HG03432 (cell line): Measurements from ENCODE around the gene MRPL23.

Experiments
- ATAC-seq: cut with Tn5 transposase; IDR thresholded peaks from one replicate; pipeline ENCODE4 v1.9.1; 2021; ENCODE audit warnings: mild to moderate bottlenecking, moderate library complexity; ENCODE audit not compliant: unreplicated experiment

MRPL23 gene

DNA sequence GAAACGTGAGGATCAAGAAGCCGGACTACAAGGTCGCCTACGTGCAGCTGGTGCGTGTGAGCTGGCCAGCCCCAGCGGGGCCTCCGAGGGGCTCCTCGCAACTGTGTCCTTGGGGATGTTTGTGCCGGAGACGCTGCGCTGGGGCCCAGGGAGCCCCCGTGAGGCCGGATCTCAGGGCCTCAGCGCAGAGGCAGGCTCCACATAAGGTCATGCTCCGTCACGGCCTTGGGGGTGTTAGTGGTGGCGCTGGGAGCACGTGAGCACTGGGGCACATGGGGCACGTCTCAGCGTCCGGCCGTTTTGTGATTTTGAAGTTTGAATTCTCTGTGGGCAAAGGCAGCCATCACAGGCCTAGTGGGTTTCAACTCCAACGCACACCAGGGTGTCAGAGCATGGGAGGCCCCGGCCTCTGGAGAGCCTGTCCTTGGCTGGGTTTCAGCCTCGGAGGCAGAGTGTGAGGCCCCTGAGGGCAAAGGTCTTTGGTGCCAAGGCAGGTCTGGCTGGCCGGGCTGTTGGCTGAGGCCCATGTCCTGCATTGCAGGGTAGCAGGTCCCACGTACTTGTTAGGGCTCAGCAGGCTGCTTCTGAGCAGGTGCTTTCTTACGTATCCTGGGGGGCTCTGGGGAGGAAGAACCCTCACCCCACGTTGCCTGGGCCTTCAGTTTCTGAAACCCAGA is 5.8 kb downstream of the MRPL23 start:
- ATAC-seq: no peak

DNA sequence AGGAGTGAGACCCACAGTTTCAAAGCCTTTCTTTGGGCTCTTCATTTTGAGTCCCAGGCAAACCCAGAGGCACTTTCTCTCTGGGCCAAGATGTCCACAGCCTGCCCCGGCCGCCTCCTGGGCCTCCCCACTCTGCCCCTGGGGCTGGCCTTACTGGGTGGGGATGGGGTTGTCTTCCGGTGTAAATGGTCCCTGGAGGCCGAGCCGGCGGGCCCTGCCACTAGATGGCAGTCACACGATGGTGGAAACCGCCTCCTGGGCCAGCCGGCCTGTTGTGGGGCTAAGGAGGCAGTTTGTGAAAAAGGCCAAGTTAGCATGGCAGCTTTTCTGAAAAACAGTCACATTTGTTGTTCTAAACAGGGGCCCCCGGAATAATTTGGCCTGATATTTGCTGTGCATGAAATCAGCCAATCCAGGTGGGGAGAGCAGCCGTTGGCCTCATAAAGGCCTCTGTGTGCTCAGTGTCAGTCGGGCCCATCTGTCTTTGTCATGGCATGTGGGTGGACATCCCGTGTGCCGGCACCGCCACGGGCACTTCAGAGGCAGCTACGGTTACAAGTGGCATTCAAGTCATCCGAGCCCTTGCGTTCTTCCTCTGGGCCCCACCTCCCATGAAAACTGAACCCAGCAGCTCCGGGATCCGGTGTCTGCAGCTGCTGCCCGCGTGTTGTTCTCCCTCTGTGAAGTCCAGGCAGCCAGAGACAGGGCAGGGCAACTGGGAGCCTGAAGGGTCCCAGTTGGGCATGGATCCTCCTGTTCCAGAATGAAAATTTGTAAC is 6.5 kb downstream of the MRPL23 start:
- no peak for ATAC-seq

DNA sequence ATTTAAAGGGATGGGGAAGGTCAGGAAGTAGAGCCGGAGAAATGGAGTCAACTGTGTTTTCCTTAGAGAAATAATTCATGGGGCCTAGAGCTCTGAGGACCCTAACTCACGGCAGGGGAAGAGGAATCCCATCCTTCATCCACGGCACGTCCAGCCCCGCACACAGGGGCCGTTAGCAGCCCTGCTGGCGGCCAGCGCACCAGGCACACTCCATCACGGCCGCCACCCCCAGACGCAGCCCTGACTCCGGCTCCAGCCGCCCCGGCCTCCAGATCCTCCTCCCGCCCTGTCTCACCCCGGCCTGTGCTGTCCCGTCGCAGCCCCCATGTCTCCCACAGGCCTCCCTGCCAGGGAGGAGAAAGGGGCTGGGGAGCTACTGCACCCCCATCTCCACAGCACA is 11.2 kb downstream of the MRPL23 start:
- ATAC-seq: no peak

DNA sequence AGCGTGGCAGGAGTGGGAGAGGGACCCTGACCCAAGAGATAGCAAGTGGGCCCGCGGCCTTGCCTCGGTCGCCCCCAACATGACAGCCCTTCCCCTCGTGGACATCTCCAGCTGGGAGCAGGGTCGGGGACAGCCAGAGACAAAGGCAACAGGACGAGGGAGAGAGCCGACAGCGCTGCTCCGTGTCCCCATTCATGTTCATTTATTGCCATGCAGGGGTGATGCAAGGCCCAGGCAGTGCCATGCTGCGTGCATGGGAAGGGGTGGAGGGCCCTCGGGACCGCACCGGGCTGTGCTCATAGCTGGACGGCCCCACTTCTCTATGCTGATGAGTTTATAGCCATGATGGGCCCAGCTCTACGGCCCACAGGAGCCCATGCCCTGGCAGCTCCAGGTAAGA is 12.7 kb downstream of the MRPL23 start:
- ATAC-seq: no peak

DNA sequence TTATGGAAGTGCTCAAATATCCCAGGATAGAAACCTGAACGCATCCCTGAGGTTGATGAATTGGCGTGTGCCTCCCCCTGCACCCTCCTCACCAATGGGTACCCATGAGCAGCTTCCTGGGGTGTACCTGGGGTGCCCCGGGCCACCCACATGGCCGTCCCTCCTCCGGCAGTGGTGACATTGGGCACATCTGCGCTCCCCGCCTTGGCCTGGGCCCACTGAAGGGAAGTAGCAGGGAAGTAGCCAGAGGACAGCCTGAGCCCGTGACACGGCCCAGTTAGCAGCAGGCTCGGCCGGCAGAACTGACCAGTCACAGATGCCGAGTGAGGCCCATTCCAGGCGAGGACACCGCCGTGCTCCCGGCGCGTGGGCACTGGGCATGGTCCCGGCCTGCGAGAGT is 16.7 kb downstream of the MRPL23 start:
- ATAC-seq: no peak

DNA sequence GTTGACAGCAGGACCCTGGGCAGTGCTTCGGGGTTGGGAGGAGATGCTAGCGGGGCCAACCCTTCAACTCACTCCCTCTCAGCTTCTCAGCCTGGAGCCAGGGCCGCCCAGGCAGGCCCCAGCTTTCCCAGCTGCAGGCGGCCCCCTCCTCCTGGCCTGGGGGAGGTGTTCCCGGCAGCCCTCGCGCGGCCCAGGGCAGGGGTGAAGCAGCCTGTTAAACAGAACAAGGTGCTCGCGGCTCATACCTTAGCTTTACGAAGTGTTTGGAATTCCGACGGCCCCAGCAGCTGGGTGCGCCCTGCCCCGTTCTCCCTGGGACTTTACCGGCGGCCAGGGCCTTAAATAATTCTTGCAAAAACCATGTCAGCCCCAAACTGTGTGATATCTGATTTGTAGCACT is 17.2 kb downstream of the MRPL23 start:
- ATAC-seq: no peak

DNA sequence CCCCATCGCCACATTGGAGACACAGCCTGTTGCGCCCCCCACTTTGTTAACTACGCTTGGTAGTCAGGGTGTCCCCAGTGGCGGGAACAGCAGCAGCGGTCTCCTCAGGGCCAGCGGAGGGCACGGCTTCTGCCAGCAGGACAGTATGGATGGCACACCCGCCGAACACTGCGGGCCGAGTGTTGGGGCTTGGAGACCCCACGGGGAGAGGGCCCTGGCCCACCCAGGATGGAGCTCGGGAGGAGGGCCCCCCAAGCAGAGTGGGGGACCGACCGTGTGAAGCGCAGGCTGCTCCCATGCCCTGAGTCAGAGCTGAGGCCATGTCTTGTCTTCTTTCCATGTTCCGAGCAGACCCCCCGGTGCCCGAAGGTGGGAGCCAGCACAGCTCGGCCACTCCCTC is 17.8 kb downstream of the MRPL23 start:
- ATAC-seq: no peak

DNA sequence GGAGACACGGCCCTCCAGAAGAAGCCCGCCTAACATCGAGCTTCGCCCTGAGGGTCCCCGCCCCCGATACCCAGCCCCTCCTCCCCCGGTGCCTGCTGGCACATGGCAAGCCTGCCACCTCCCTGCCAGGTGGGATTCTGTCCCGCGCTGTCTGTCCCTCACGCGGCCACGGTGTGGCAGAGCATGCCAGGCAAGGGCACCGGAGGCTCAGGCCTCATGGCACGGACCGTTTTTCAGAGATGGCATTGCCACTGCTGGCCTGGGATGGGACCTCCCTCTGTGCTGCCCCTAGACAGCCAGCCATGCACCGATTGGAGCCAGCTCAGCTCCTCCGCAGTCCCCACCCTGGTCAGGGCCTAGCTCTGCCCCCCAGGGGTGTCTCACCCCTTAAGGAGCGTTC is 19.4 kb downstream of the MRPL23 start:
- ATAC-seq: no peak

DNA sequence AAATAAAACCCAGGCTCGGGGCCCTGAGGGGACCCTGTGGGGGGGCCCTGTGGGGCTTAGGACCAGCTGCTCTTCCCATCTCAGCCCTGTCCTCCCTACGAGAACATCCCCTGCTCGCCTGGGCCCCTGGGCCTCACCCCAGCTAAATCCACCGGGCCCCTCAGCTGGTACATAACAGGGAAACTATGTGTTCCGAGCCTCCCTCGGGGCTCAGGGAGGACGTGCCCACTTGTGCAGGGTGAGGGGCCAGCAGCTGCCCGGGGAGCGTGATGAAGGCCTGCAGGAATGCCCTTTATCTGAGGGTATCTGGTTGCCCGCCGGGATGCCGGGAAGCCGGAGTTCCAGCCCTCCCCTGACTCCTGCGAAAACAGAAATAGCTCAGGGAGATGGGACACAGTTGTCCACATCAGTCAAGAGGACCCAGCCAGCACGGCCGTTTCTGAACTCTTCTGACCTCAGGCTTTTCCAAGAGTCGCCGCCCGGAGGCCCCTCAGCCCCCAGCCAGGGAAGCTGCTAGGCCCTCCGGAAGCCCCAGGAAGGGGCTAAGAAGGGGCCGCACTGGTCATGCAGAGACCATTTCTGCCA is 20.6 kb downstream of the MRPL23 start:
- ATAC-seq: no peak

DNA sequence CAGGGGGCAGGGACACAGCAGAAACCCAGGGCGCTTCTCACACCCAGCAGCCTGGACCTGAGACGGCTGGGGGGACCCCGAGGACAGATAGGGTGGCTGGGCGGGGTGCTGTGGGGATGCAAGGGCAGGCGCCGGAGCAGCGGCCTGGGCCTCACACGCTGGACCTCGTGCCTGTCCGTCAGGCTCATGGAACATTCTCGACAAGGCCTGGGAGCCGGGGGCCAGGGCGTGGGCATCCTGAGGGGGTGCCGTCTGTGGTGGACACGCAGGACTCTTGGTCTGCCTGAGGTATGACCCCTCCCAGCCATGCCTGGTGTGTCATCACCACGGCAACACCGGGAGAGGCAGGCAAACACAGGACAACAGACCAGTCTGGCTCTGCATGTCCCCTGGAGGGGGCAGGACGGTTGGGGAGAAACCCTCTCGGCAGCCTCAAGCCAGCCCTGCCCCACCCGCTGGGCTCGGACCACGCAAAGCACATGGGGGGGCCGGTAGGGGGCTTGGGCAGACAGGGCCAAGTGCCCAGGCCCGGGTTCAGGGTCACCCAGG is 21.4 kb downstream of the MRPL23 start:
- no peak for ATAC-seq

DNA sequence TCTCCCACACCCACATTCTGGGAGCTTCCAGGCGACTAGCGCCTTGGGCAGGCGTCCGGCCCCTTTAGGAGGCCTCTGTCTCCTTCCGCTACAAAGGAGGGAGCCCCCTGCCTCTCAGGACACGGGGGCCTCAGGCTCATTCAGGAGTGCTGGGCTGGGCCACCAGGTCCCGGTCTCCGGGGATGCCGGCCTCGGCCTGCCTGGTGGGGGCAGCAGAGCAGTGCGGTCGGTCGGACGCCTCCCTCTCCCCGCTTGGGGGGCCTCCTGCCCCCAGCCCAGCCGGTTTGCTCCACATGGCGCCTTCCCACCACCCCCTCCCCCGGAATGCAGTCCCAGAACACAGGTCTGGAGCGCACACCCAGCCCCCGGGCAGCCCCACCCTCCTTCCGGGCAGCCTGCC is 21.9 kb downstream of the MRPL23 start:
- no peak for ATAC-seq

DNA sequence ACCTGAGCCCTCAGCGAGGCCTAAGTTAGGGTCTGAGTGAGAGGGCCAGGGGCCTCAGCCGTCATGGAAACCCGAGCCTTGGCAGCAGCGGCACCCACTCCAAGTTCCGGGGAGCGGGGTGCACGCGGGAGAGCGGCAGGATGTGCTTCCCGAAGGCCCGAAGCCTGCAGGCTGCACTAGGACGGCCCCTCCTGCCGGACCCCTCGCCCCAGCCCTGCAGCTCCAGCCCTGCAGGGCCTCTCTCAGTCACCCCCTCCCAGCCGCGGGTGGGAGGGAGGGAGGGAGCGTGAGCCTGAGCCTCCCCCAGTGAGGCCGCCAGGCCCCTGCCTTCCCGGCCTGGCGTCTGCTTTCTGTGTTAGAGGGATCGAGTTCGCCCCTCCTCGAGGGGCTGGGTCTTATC is 22.6 kb downstream of the MRPL23 start:
- ATAC-seq: no peak

DNA sequence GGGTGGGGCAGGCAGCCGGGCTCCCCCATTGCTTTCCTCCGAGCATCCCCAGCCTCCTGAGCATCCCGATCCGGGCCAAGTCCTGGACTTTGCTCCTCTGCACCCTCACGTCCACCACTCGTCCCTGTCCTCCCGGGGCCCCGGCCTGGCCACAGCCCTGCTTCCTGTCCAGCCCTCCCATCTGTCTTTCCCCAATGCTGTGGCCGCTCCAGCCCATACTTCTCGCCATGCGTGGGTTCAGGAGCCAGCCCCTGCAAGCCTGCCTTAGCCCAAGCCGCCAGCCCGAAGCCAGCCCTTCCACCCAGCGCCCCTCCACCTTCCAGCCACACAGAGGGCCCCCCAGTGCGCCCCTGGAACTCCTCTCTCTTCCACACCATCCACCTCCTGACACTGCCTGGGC is 23.8 kb downstream of the MRPL23 start:
- ATAC-seq: no peak

DNA sequence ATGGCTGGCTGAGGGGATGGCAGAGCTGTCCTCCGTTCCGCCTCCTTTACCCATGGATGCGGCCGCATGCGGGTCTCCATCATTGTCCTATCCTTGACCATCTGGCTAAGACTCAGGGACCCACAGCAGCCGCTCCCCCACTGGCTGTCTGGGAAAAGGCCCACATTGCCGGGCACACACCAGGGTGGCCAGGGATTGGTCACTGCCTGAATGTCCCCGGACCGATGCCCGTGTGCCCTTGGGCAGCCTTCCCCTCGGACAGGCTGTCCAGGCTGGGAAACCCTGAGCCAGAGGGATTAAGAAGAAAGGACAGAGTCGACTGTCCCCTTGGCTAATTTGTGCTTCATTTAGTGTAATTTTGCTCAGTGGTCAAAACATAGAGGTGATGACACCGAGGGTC is 28.1 kb downstream of the MRPL23 start:
- no peak for ATAC-seq

DNA sequence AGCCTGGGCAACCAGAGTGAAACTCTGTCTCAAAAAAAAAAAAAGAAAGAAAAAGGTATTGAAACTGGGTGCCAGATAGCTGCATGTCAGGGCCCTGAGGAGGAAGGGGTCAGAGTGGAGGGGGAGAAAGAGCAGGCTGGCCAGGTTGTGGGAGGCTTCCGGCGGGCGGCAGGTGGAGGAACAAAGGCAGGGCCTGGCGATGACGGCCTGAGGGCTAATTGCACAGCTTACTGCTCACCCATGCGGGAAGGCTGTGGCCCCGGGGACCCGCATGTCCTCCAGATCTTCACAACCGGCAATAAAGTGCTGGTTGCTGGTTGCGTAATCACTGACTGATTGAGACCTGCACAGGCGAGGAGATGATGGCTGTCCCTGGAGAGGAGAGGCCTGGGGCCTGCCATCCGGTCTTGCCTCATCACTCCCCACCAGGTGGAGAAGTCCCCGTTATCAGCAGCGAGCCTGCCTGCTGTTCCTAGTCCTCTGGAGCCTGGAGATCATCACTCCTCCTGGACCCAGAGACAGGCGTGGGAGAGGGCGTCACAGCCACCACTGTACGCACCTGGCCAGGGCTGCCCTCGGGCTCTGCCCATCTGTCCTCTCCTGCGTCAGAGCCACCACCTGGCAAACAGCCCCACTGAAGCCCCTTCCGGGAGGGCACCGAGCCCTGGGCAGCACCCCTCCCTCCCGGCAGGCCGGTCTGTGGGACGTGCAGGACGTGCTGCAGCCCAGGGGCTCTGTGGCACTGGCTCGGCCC is 31.8 kb downstream of the MRPL23 start:
- no peak for ATAC-seq

DNA sequence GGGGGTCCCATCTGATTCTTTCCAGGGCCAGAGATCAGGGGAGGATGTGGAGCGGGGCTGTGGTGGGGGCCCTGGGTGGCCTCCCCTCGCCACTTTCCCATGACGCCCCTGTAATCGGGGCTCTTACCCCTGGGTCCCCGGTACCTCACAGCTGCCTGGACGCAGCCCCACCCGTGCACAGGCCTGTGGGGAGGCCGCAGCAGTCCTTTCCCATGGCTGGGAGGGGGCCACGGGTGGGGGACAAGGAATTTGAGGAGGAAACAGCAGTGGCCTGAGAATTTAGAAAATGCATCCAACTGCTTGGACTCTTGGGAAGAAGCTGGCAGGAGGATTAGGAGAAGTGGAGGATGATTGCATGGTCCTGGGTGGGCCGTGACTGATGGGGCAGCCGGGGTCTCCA is 32.5 kb downstream of the MRPL23 start:
- ATAC-seq: no peak

DNA sequence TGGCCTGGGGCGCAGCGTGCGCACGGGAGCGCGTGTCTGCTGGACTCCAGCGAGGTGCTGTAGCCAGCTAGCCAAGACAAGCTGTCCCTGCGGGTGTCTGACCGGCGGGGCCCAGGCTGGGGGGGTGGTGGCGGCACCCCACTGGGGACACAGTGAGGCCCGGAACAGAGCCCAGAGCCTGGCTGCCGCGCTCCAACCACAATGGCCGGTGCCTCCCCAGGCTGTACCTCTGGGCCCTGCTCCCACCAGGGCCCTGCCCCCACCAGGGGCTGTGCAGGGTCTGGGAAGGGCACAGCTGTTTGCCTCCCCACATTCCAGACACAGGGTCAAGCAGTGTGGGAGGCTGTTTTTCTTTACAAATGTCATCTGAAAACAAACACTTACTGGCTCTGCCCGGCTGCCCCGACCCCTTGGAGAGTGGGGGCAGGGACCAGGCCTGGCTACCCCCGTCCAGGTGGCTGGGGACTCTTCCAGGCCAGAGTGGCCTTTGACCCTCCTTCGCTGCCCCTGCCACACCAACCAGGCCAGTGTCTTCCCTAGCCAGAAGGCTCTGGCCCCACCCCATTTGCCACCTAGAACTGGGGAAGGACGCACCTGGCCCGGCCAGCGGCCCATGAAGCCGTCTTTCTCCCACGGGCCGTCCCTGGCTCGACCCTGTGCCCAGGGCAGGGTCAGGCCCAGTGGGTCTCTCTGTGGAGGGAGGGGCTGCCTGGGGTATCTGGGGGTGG is 35.9 kb downstream of the MRPL23 start:
- no peak for ATAC-seq

DNA sequence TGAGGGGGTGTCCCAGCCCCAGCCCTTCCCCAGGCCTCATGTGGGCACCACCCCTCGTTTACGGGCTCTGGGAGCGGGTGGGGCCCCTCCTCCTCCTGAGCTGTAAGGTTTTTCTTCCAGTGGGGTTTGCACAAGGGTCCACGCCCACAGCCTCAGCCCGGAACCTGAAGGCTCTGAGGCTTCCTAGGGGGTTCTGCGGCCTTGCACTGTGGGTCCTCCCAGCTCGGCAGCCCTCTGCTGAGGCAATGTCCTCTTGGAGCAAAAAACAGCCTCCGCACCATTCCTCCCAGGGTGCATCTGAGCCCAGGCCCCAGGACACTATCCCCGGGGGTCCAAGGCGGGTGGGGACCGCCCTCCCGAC is 36.4 kb downstream of the MRPL23 start:
- ATAC-seq: no peak

DNA sequence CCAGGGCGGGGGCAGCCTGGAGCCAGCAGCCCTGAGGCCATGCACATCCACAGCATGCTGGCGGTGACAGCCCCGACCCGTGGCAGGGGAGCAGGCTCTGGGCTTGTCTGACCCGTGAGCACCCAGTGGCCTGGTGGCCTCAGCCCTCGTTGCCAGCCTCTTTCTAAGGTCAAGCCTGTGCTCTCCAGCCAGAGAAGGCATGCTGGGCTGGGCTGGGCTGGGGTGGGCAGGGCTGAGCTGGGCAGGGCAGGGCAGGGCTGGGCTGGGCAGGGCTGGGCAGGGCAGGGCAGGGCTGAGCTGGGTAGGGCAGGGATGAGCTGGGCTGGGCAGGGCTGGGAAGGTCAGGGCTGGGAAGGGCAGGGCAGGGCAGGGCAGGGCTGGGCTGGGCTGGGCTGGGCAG is 39.9 kb downstream of the MRPL23 start:
- no peak for ATAC-seq

DNA sequence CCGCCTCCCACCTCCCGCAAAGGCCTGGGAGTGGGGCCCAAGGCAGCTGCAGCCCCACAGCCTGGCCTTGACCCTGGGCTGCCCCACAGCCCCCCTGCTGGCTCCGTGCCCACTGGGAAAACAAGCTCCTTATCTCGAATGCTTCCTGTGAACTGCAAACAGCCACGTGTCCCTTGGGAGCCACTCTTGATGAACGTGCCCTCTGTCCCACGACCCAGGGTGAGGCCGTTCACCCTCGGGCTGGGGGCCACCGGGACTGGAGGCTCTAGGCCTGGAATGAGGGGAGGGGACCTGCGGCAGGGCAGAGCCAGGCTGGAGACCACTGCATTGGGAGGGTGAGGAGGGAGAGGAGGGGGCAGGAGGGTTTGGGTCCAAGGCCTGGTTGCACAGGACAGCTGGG is 41.0 kb downstream of the MRPL23 start:
- ATAC-seq: no peak
